ENCODE measurements around the gene SLC25A21. TPM values are rescaled to one million over a fixed set of nuclear protein-coding genes. Genes with fewer than 3 reads are reported as not detected.

SLC25A21 gene
- total and polyA plus RNA-seq, 2 experiments from 2014 or later, result 10.6 to 12.1 TPM

DNA sequence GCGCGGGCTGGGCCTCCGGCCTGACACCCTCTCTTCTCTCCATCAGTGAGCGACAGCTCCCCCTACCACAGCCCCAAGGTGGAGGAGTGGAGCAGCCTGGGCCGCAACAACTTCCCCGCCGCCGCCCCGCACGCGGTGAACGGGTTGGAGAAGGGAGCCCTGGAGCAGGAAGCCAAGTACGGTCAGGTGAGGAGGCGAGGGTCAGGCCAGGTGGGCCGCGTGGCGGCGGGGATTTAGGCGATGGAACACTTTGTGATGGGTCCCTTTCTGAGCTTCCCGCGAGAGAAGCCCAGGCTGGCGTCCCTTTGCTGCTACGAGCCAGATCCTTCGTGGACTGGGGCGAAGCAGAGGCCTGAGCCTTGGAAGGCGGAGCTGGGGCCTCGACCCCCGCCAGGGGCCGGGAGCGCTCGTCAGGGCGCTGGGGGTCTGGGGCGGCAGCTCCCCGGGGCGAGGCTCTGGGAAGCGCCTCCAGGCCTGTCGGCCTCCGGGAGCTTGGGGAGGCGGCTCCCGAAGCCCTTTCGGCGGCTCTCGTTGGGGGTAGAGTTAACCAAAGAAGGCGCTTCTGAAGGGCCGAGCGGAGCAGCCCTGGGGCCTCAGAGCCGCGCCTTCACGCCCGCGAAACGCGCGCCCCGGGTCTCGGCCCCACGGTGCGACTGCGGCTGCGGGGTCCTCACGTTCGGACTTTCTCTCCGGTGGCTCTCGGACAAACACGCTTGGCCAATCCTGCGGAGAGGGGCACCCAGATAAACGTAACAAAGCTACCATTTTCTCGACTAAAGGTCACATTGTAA is 505.8 kb downstream of the SLC25A21 start (continued):
- TF ChIP-seq, protein P1, sequence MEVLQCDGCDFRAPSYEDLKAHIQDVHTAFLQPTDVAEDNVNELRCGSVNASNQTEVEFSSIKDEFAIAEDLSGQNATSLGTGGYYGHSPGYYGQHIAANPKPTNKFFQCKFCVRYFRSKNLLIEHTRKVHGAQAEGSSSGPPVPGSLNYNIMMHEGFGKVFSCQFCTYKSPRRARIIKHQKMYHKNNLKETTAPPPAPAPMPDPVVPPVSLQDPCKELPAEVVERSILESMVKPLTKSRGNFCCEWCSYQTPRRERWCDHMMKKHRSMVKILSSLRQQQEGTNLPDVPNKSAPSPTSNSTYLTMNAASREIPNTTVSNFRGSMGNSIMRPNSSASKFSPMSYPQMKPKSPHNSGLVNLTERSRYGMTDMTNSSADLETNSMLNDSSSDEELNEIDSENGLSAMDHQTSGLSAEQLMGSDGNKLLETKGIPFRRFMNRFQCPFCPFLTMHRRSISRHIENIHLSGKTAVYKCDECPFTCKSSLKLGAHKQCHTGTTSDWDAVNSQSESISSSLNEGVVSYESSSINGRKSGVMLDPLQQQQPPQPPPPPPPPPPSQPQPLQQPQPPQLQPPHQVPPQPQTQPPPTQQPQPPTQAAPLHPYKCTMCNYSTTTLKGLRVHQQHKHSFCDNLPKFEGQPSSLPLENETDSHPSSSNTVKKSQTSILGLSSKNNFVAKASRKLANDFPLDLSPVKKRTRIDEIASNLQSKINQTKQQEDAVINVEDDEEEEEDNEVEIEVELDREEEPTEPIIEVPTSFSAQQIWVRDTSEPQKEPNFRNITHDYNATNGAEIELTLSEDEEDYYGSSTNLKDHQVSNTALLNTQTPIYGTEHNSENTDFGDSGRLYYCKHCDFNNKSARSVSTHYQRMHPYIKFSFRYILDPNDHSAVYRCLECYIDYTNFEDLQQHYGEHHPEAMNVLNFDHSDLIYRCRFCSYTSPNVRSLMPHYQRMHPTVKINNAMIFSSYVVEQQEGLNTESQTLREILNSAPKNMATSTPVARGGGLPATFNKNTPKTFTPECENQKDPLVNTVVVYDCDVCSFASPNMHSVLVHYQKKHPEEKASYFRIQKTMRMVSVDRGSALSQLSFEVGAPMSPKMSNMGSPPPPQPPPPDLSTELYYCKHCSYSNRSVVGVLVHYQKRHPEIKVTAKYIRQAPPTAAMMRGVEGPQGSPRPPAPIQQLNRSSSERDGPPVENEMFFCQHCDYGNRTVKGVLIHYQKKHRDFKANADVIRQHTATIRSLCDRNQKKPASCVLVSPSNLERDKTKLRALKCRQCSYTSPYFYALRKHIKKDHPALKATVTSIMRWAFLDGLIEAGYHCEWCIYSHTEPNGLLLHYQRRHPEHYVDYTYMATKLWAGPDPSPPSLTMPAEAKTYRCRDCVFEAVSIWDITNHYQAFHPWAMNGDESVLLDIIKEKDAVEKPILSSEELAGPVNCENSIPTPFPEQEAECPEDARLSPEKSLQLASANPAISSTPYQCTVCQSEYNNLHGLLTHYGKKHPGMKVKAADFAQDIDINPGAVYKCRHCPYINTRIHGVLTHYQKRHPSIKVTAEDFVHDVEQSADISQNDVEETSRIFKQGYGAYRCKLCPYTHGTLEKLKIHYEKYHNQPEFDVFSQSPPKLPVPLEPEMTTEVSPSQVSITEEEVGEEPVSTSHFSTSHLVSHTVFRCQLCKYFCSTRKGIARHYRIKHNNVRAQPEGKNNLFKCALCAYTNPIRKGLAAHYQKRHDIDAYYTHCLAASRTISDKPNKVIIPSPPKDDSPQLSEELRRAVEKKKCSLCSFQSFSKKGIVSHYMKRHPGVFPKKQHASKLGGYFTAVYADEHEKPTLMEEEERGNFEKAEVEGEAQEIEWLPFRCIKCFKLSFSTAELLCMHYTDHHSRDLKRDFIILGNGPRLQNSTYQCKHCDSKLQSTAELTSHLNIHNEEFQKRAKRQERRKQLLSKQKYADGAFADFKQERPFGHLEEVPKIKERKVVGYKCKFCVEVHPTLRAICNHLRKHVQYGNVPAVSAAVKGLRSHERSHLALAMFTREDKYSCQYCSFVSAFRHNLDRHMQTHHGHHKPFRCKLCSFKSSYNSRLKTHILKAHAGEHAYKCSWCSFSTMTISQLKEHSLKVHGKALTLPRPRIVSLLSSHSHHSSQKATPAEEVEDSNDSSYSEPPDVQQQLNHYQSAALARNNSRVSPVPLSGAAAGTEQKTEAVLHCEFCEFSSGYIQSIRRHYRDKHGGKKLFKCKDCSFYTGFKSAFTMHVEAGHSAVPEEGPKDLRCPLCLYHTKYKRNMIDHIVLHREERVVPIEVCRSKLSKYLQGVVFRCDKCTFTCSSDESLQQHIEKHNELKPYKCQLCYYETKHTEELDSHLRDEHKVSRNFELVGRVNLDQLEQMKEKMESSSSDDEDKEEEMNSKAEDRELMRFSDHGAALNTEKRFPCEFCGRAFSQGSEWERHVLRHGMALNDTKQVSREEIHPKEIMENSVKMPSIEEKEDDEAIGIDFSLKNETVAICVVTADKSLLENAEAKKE (CRISPR knock-in tag; IDR thresholded peaks at IDR 0.05), result no peak

- Mint-ChIP-seq H3K36me3 (ENCODE audit: low read depth) (no peaks in the 10 kb centered on the region), H3K4me3 (peak overlapping the region; percentile 74), H3K27me3 (ENCODE audit: insufficient read depth, low read depth, poor library complexity) (peaks cover 75% of the 10 kb centered on the region), H3K27ac (no peak overlapping the region), H3K9me3 (no peaks in the 10 kb centered on the region; the same call in 2 of the 3 replicates), H3K4me1 (peaks cover 34% of the 10 kb centered on the region)
- Histone ChIP-seq H3K79me2 (replicated peaks; ENCODE audit: insufficient read depth) (no peaks in the 10 kb centered on the region), H3K9me2 (ENCODE audit: insufficient read depth) (no peaks in the 10 kb centered on the region), H4K20me1 (replicated peaks; ENCODE audit: insufficient read depth) (peaks cover 20% of the 10 kb centered on the region), H3K4me3 (peak overlapping the region; percentile 60), H3K27me3 (ENCODE audit: insufficient read depth) (peaks cover 96% of the 10 kb centered on the region), H3F3A (replicated peaks; ENCODE audit: low read depth) (peaks cover 21% of the 10 kb centered on the region), H2AFZ (peak overlapping the region; percentile 90), H3K27ac (ENCODE audit: low read depth) (no peak overlapping the region), H3K4me2 (peak overlapping the region; percentile 84), H3K36me3 (ENCODE audit: insufficient read depth) (no peaks in the 10 kb centered on the region), H3K4me1 (ENCODE audit: insufficient read depth) (peaks cover 40% of the 10 kb centered on the region)
- DNase-seq (ENCODE audit: low spot score), result peak; percentile 50
- ATAC-seq, result no peak
- TF ChIP-seq EZH2phosphoT487 (IDR thresholded peaks at IDR 0.05; ENCODE audit: unreplicated experiment) (no peak), EZH2 (IDR thresholded peaks at IDR 0.05; ENCODE audit: low read depth, unreplicated experiment) (peak; percentile 81)
Measured at GRCh38 chr14:36665887-36666415, 506.5 kb downstream of the SLC25A21 start.

Data from GM23338 (cell line).